ENCODE results near the gene IGFBP6.
A peak's percentile ranks its signal among the peaks of the same experiment; 100 is the strongest.

Gene IGFBP6

DNA sequence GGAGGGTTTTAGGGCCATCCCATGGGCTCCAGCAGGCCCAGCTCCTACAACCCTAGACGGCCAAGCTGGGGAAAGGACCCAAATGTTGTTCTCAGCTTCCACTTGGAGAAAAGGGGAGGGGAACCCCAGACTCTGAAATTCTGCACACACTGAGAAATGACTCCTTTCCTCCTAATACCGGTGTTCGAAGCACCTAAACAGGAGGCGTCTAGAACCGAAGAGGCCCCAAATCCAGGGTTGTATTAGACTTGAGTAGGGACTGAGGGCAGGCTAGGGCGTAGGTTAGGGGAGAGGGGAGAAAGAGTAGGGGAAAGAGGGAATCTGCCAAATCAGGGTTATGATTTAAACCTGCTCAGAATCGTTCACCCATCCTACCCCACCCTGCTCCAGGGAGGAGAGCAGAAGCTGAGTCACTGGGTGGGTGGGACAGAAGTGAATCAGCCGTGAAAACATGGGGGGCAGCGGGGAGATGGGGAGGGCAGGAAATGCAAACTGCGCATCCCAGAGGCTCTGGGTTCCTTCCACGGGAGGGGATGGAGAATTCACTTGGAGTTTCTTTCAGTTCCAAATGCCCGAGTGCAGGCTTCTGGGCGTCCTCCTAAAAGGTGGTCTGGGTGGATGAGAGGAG lies 1.0 kb downstream of the IGFBP6 start:
- Histone ChIP-seq H3K4me2 (ENCODE audit: insufficient read depth, low read length, poor library complexity, severe bottlenecking) (peak overlapping the region; percentile 99), H3K27me3 (ENCODE audit: control insufficient read depth in 3 of 3, insufficient read depth in 3 of 3, low read depth in 1 of 3, low read length in 3 of 3) (peaks cover 4 to 67% (median 31%) of the 10 kb centered on the region in 3 experiments), H3K4ac (ENCODE audit: low read length) (no peak overlapping the region), H2BK5ac (ENCODE audit: low read length) (no peak overlapping the region), H2AFZ (ENCODE audit: low read length) (peak overlapping the region; percentile 91), H2BK12ac (ENCODE audit: low read length) (no peak overlapping the region), H2AK5ac (ENCODE audit: low read depth, low read length) (peak overlapping the region; percentile 82), H3K18ac (ENCODE audit: low read length) (peak overlapping the region; percentile 78), H3K79me1 (ENCODE audit: low read depth, low read length) (no peaks in the 10 kb centered on the region), H3K14ac (ENCODE audit: low read length) (no peak overlapping the region), H3K36me3 (replicated peaks in 1 of 2; ENCODE audit: control insufficient read depth in 2 of 2, insufficient read depth in 2 of 2, low read length in 2 of 2) (no peaks in the 10 kb centered on the region), H3K4me1 (ENCODE audit: control insufficient read depth in 2 of 2, insufficient read depth in 1 of 2, low read depth in 1 of 2, low read length in 2 of 2) (peaks cover 18 to 20% of the 10 kb centered on the region in 2 donors), H2BK120ac (ENCODE audit: low read depth, low read length) (peak overlapping the region; percentile 62), H3K9ac (ENCODE audit: low read depth, low read length, poor library complexity) (no peak overlapping the region), H3K23ac (ENCODE audit: low read depth, low read length, poor library complexity) (no peak overlapping the region), H3K27ac (replicated peaks; ENCODE audit: low read length) (no peak overlapping the region), H3K9me3 (replicated peaks in 1 of 2; ENCODE audit: control insufficient read depth in 2 of 2, insufficient read depth in 1 of 2, low read depth in 1 of 2, low read length in 2 of 2) (no peaks in the 10 kb centered on the region), H4K8ac (ENCODE audit: low read depth, low read length) (no peak overlapping the region), H4K91ac (ENCODE audit: low read depth, low read length, poor library complexity) (no peak overlapping the region), H3K4me3 (ENCODE audit: low read length in 2 of 2) (peak overlapping the region; percentile 40 to 86), H2BK15ac (ENCODE audit: low read length) (peak overlapping the region; percentile 76)
- WGBS, 2 donors (ENCODE audit: extremely low coverage in 2 of 2, insufficient read length in 2 of 2, insufficient replicate concordance in 1 of 2), result no CpG with 5 or more reads among the region's 13 CpGs
- no peak for DNase-seq (ENCODE audit: low spot score)

DNA sequence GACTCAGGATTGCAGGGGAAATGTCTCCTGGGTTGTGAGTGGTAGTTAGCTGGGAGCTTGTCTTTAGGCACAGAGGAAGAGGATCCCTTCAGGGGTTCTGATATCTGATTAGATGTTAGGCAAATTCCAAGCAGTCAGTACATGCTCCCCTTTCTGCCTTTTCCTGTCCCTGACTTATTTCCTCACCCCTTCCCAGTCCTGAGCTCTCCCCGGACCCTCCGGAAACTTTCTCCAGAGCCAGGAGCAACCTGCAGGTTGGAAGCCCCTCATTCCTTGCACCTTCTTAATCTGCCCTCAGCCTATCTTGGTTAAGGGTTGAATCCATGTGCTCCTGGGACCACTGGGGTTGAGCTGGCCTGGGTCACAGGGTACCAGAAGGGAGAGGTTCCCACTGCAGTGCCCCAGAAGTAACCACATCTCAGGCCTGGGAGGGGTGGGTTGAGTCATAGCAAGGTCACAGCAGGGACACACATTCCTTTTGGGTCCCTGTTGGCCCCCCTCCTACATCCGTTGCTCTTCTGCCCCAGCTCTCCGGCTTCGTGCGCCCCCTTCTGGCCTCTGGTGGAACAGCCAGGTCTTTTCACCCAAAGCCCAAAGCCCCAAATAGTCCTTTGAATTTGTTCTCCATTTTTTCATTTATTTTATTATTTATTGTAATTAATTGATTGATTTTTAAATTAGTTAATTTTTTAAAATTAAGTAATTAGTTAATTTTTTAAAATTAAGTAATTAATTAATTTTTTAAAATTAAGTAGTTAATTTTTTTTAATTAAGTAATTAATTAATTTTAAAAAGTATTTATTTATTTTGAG lies 1.8 kb downstream of the IGFBP6 start:
- H3K23ac ChIP-seq (ENCODE audit: low read depth, low read length, poor library complexity), result no peak overlapping the region
- WGBS, 2 donors (ENCODE audit: extremely low coverage in 2 of 2, insufficient read length in 2 of 2, insufficient replicate concordance in 1 of 2), result no CpG with 5 or more reads among the region's 6 CpGs
- peak overlapping the region; percentile 17 for H3K9ac ChIP-seq (ENCODE audit: low read depth, low read length, poor library complexity)
- no peaks in the 10 kb centered on the region for H3K9me3 ChIP-seq (replicated peaks in 1 of 2; ENCODE audit: control insufficient read depth in 2 of 2, insufficient read depth in 1 of 2, low read depth in 1 of 2, low read length in 2 of 2)
- no peak overlapping the region for H3K4me2 ChIP-seq (ENCODE audit: insufficient read depth, low read length, poor library complexity, severe bottlenecking)
- no peaks in the 10 kb centered on the region for H3K36me3 ChIP-seq (replicated peaks in 1 of 2; ENCODE audit: control insufficient read depth in 2 of 2, insufficient read depth in 2 of 2, low read length in 2 of 2)
- no peak overlapping the region for H4K8ac ChIP-seq (ENCODE audit: low read depth, low read length)
- H2BK5ac ChIP-seq (ENCODE audit: low read length), result no peak overlapping the region
- H3K4me3 ChIP-seq (ENCODE audit: low read length in 2 of 2), result no peak overlapping the region
- no peak overlapping the region for H4K91ac ChIP-seq (ENCODE audit: low read depth, low read length, poor library complexity)
- H2BK120ac ChIP-seq (ENCODE audit: low read depth, low read length), result no peak overlapping the region
- H2BK15ac ChIP-seq (ENCODE audit: low read length), result no peak overlapping the region
- H3K4me1 ChIP-seq (ENCODE audit: control insufficient read depth in 2 of 2, insufficient read depth in 1 of 2, low read depth in 1 of 2, low read length in 2 of 2), result peaks cover 22 to 25% of the 10 kb centered on the region in 2 donors
- H3K14ac ChIP-seq (ENCODE audit: low read length), result no peak overlapping the region
- peaks cover 4 to 59% (median 31%) of the 10 kb centered on the region in 3 experiments for H3K27me3 ChIP-seq (ENCODE audit: control insufficient read depth in 3 of 3, insufficient read depth in 3 of 3, low read depth in 1 of 3, low read length in 3 of 3)
- no peak overlapping the region for H2BK12ac ChIP-seq (ENCODE audit: low read length)
- H3K4ac ChIP-seq (ENCODE audit: low read length), result no peak overlapping the region
- peak; percentile 79 for DNase-seq (ENCODE audit: low spot score)
- no peak overlapping the region for H3K18ac ChIP-seq (ENCODE audit: low read length)
- no peaks in the 10 kb centered on the region for H3K79me1 ChIP-seq (ENCODE audit: low read depth, low read length)
- H2AFZ ChIP-seq (ENCODE audit: low read length), result peak overlapping the region; percentile 91
- no peak overlapping the region for H2AK5ac ChIP-seq (ENCODE audit: low read depth, low read length)
- no peak overlapping the region for H3K27ac ChIP-seq (replicated peaks; ENCODE audit: low read length)

DNA sequence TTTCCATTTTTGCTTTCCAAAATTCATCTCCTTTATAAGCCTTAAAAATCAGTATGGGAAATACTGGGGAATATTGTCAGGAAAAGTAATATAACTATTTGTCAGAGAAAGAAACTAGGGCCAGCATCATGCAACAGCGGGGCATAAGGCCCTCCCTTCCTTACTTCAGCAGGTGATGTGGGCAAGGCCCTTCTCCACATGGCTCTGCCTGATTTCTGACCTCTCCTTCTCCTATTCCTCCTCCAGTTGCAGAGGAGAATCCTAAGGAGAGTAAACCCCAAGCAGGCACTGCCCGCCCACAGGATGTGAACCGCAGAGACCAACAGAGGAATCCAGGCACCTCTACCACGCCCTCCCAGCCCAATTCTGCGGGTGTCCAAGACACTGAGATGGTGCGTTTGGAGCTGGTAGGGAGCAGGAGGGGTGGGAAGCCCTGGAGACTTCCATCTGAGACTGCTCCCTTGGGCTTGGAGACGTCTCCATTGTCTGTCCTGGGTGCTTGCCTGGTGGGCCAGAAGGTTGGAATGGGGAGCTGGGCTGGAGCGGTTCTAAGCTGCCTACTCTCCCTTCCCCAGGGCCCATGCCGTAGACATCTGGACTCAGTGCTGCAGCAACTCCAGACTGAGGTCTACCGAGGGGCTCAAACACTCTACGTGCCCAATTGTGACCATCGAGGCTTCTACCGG lies 3.1 kb downstream of the IGFBP6 start:
- H3K18ac ChIP-seq (ENCODE audit: low read length), result no peak overlapping the region
- no peak overlapping the region for H3K4me2 ChIP-seq (ENCODE audit: insufficient read depth, low read length, poor library complexity, severe bottlenecking)
- no peak overlapping the region for H2AK5ac ChIP-seq (ENCODE audit: low read depth, low read length)
- H3K14ac ChIP-seq (ENCODE audit: low read length), result no peak overlapping the region
- no peaks in the 10 kb centered on the region for H3K36me3 ChIP-seq (replicated peaks in 1 of 2; ENCODE audit: control insufficient read depth in 2 of 2, insufficient read depth in 2 of 2, low read length in 2 of 2)
- H3K4ac ChIP-seq (ENCODE audit: low read length), result no peak overlapping the region
- no peak overlapping the region for H2AFZ ChIP-seq (ENCODE audit: low read length)
- no peaks in the 10 kb centered on the region for H3K79me1 ChIP-seq (ENCODE audit: low read depth, low read length)
- H2BK120ac ChIP-seq (ENCODE audit: low read depth, low read length), result no peak overlapping the region
- no peaks in the 10 kb centered on the region for H3K9me3 ChIP-seq (replicated peaks in 1 of 2; ENCODE audit: control insufficient read depth in 2 of 2, insufficient read depth in 1 of 2, low read depth in 1 of 2, low read length in 2 of 2)
- H2BK12ac ChIP-seq (ENCODE audit: low read length), result no peak overlapping the region
- no peak overlapping the region for H3K27ac ChIP-seq (replicated peaks; ENCODE audit: low read length)
- WGBS, 2 donors (ENCODE audit: extremely low coverage in 2 of 2, insufficient read length in 2 of 2, insufficient replicate concordance in 1 of 2), result no CpG with 5 or more reads among the region's 13 CpGs
- no peak overlapping the region for H3K9ac ChIP-seq (ENCODE audit: low read depth, low read length, poor library complexity)
- H2BK15ac ChIP-seq (ENCODE audit: low read length), result no peak overlapping the region
- peaks cover 4 to 50% (median 31%) of the 10 kb centered on the region in 3 experiments for H3K27me3 ChIP-seq (ENCODE audit: control insufficient read depth in 3 of 3, insufficient read depth in 3 of 3, low read depth in 1 of 3, low read length in 3 of 3)
- no peak overlapping the region for H3K4me3 ChIP-seq (ENCODE audit: low read length in 2 of 2)
- H4K8ac ChIP-seq (ENCODE audit: low read depth, low read length), result no peak overlapping the region
- no peak overlapping the region for H3K23ac ChIP-seq (ENCODE audit: low read depth, low read length, poor library complexity)
- no peak for DNase-seq (ENCODE audit: low spot score)
- H2BK5ac ChIP-seq (ENCODE audit: low read length), result no peak overlapping the region
- H3K4me1 ChIP-seq (ENCODE audit: control insufficient read depth in 2 of 2, insufficient read depth in 1 of 2, low read depth in 1 of 2, low read length in 2 of 2), result peaks cover 22 to 30% of the 10 kb centered on the region in 2 donors
- no peak overlapping the region for H4K91ac ChIP-seq (ENCODE audit: low read depth, low read length, poor library complexity)

DNA sequence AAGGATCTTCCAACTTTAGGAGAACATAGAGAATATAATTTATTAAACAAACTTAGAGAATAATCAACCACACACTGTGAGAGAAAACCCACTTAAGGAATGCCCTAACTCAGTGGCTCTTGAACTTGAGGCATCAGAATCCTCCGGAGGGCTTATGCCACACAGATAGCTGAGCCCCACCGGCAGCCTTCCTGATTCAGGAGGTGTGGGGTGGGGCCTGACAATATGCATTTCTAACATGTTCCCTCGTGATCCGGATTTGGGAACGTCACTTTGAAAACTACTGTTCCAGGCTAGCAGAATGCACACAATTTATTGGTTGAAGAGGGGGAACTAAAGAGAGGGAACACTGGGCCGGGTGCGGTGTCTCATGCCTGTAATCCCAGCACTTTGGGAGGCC lies 3.8 kb downstream of the IGFBP6 start:
- Histone ChIP-seq H3K27ac (replicated peaks; ENCODE audit: low read length) (no peak overlapping the region), H2AK5ac (ENCODE audit: low read depth, low read length) (no peak overlapping the region), H3K18ac (ENCODE audit: low read length) (no peak overlapping the region), H3K4ac (ENCODE audit: low read length) (no peak overlapping the region), H3K4me3 (ENCODE audit: low read length in 2 of 2) (no peak overlapping the region), H3K79me1 (ENCODE audit: low read depth, low read length) (no peaks in the 10 kb centered on the region), H3K27me3 (ENCODE audit: control insufficient read depth in 3 of 3, insufficient read depth in 3 of 3, low read depth in 1 of 3, low read length in 3 of 3) (peaks cover 4 to 49% (median 27%) of the 10 kb centered on the region in 3 experiments), H4K91ac (ENCODE audit: low read depth, low read length, poor library complexity) (no peak overlapping the region), H3K36me3 (replicated peaks in 1 of 2; ENCODE audit: control insufficient read depth in 2 of 2, insufficient read depth in 2 of 2, low read length in 2 of 2) (no peaks in the 10 kb centered on the region), H3K4me2 (ENCODE audit: insufficient read depth, low read length, poor library complexity, severe bottlenecking) (no peak overlapping the region), H3K9me3 (replicated peaks in 1 of 2; ENCODE audit: control insufficient read depth in 2 of 2, insufficient read depth in 1 of 2, low read depth in 1 of 2, low read length in 2 of 2) (no peaks in the 10 kb centered on the region), H2BK15ac (ENCODE audit: low read length) (no peak overlapping the region), H2BK5ac (ENCODE audit: low read length) (no peak overlapping the region), H2BK120ac (ENCODE audit: low read depth, low read length) (no peak overlapping the region), H3K4me1 (ENCODE audit: control insufficient read depth in 2 of 2, insufficient read depth in 1 of 2, low read depth in 1 of 2, low read length in 2 of 2) (peaks cover 18 to 30% of the 10 kb centered on the region in 2 donors), H3K14ac (ENCODE audit: low read length) (no peak overlapping the region), H3K9ac (ENCODE audit: low read depth, low read length, poor library complexity) (no peak overlapping the region), H2BK12ac (ENCODE audit: low read length) (no peak overlapping the region), H2AFZ (ENCODE audit: low read length) (no peak overlapping the region), H3K23ac (ENCODE audit: low read depth, low read length, poor library complexity) (no peak overlapping the region), H4K8ac (ENCODE audit: low read depth, low read length) (no peak overlapping the region)
- no peak for DNase-seq (ENCODE audit: low spot score)
- WGBS, 2 donors (ENCODE audit: extremely low coverage in 2 of 2, insufficient read length in 2 of 2, insufficient replicate concordance in 1 of 2), result no CpG with 5 or more reads among the region's 7 CpGs
